Stomach (tissue), 4 donors: Measurements from ENCODE around the gene LRRC63.

Experiments used
- POLR2A ChIP-seq, 4 donors: fragments of 450-650 bp; IDR thresholded peaks; one replicate each; pipeline ENCODE4 v1.6.1; 2016; ENCODE audit warnings: antibody characterized with exemption in 4 of 4, control low read depth in 2 of 4, mild to moderate bottlenecking in 1 of 4, moderate library complexity in 1 of 4
- TF ChIP-seq, protein P1 (sequence below), 7 experiments: fragments of 450-650 bp in 4 of 7; fragments of 200-600 bp in 3 of 7; sonication (generic) in 3 of 7; IDR thresholded peaks; one replicate each; pipeline ENCODE4 v1.5.1; 2016 to 2019; ENCODE audit warnings: antibody characterized with exemption in 7 of 7, control low read depth in 2 of 7, mild to moderate bottlenecking in 1 of 7

- TF ChIP-seq POLR2A (IDR thresholded peaks at IDR 0.05), result no peak
- TF ChIP-seq, protein P1, sequence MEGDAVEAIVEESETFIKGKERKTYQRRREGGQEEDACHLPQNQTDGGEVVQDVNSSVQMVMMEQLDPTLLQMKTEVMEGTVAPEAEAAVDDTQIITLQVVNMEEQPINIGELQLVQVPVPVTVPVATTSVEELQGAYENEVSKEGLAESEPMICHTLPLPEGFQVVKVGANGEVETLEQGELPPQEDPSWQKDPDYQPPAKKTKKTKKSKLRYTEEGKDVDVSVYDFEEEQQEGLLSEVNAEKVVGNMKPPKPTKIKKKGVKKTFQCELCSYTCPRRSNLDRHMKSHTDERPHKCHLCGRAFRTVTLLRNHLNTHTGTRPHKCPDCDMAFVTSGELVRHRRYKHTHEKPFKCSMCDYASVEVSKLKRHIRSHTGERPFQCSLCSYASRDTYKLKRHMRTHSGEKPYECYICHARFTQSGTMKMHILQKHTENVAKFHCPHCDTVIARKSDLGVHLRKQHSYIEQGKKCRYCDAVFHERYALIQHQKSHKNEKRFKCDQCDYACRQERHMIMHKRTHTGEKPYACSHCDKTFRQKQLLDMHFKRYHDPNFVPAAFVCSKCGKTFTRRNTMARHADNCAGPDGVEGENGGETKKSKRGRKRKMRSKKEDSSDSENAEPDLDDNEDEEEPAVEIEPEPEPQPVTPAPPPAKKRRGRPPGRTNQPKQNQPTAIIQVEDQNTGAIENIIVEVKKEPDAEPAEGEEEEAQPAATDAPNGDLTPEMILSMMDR (IDR thresholded peaks at IDR 0.05), result no peak
These were observed 107.3 kb downstream of the LRRC63 start for GRCh38 chr13:46318986-46319385.
